Small intestine (tissue), 7 donors: ENCODE data around the gene ROCK2. TPM values are rescaled to one million over a fixed set of nuclear protein-coding genes. Genes with fewer than 3 reads are reported as not detected.
"Not testable (repeated sequence)": the region's sequence is repeated elsewhere in the genome, so short reads cannot be mapped to it uniquely, and the experiment has no call there.

Source experiments
- DNase-seq, 2 donors: peaks; one replicate each; pipeline versions ENCODE4 v3.0.0 to v3.0.0-alpha.2; 2013
- FAIRE-seq: peaks from 2 replicates; lab custom pipeline; 2012; peaks lifted over from hg19 to GRCh38; lab: Jason Lieb, UNC
- H3K27ac ChIP-seq, 3 donors: one replicate each; pipeline ENCODE4 v1.5.1; 2013; ENCODE audit warnings: low read length in 2 of 3, mild to moderate bottlenecking in 2 of 3, control low read depth in 1 of 3, inconsistent platforms in 1 of 3, low read depth in 1 of 3, moderate library complexity in 1 of 3
- H3K27me3 ChIP-seq, 3 donors: one replicate each; pipeline ENCODE4 v1.6.1; 2013; ENCODE audit warnings: low read length in 3 of 3, inconsistent platforms in 1 of 3; ENCODE audit not compliant: control insufficient read depth in 3 of 3, insufficient read depth in 3 of 3
- H3K36me3 ChIP-seq, 3 donors: one replicate each; pipeline ENCODE4 v1.6.1; 2013; ENCODE audit warnings: low read length in 3 of 3, inconsistent platforms in 1 of 3, low read depth in 1 of 3, mild to moderate bottlenecking in 1 of 3, moderate library complexity in 1 of 3; ENCODE audit not compliant: control insufficient read depth in 3 of 3, insufficient read depth in 2 of 3
- H3K4me1 ChIP-seq, 3 donors: one replicate each; pipeline ENCODE4 v1.6.1; 2013; ENCODE audit warnings: low read length in 2 of 3, inconsistent platforms in 1 of 3, low read depth in 1 of 3, mild to moderate bottlenecking in 1 of 3, moderate library complexity in 1 of 3; ENCODE audit not compliant: control insufficient read depth in 3 of 3, insufficient read depth in 2 of 3
- H3K4me3 ChIP-seq, 3 donors: one replicate each; pipeline ENCODE4 v1.5.1; 2013; ENCODE audit warnings: low read length in 3 of 3, control low read depth in 1 of 3, inconsistent platforms in 1 of 3, low read depth in 1 of 3, mild to moderate bottlenecking in 1 of 3, moderate library complexity in 1 of 3
- H3K9me3 ChIP-seq, 2 donors: one replicate each; pipeline ENCODE4 v1.6.1; 2013; ENCODE audit warnings: low read depth in 1 of 2, low read length in 1 of 2; ENCODE audit not compliant: control insufficient read depth in 2 of 2, insufficient read depth in 1 of 2
- WGBS, 3 donors: extraction: QIAGEN DNeasy Blood & Tissue Kit; methylation state at CpG; one replicate each; pipeline ENCODE4 v1.1.7; 2013; 5-methylcytosine and 5-hydroxymethylcytosine counted together
- polyA plus RNA-seq, 4 donors: library from polyadenylated mRNA; stranded (reverse) in 3 of 4; unstranded in 1 of 4; fragments of 200-250 nt in 3 of 4; fragments of 120-200 nt in 1 of 4; gene quantifications; one replicate each; pipeline versions ENCODE4 v1.2.1 to v1.2.3, GENCODE V29; 2013
- donor health status: healthy with polysubstance abuse.
- donor health status: control.
- donor health status: control.
- donor health status: Bipolar disorder and iron deficiency.
- donor health status: healthy.

ROCK2 gene
- polyA plus RNA-seq, 4 donors: 12.0 to 53.2 (median 16.0) TPM

DNA sequence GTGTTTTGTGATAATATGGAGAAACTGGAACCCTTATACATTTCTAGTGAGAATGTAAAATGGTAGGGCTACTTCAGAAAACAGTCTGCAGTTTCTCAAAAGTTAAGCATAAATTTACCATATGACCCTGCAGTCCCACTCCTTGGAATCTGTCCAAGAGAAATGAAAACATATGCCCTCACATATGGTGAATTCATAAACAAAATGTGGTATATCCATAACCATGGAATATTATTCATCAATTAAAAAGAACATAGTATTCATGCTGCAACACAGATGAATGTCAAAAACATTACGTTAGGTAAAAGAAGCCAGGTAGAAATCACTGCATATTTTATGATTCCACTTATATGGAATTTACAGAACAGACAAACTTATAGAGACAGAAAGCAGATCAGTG lies 11.8 kb downstream of the ROCK2 start:
- Histone ChIP-seq H3K9me3 (no peaks in the 10 kb centered on the region), H3K27me3 (no peaks in the 10 kb centered on the region), H3K4me1 (no peaks in the 10 kb centered on the region), H3K27ac (no peak overlapping the region), H3K36me3 (peaks cover 0 to 2% (median 0%) of the 10 kb centered on the region in 3 donors), H3K4me3 (no peak overlapping the region)
- DNase-seq: no peak
- FAIRE-seq: no peak
- WGBS, 3 donors: 96 to 98% (median 98%) methylated on average over 1 of the region's 1 CpG

DNA sequence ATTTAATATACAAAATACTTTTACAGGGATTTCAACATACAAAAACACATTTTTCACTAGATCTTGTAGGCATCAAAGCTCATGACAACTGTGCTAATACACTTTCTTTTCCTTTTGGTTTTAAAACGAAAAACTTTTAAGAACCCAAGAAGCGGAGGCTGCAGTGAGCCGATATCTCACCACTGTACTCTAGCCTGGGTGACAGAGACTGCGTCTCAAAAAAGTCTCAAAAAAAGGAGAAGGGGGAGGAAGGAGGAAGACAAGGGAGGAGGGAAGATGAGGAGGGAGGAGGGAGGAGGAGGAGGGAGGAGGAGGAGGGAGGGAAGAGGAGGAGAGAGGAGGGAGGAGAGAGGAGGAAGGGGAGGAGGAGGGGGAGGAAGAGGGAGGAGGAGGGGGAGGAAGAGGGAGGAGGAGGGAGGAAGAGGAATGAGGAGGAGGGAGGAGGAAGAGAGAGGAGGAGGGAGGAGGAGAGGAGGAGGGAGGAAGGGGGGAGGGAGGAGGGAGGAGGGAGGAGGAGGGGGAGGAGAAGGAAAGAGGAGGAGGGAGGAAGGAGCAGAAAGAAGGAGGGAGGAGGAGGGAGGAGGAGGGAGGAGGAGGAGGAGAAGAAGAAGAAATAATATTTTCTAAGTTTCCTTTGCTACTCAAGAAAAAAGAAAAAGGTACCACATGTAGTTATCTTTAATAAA lies 13.8 kb downstream of the ROCK2 start:
- Histone ChIP-seq H3K9me3 (no peaks in the 10 kb centered on the region), H3K27ac (no peak overlapping the region), H3K4me3 (no peak overlapping the region), H3K4me1 (peaks cover 0 to 7% (median 0%) of the 10 kb centered on the region in 3 donors), H3K36me3 (no peaks in the 10 kb centered on the region), H3K27me3 (no peaks in the 10 kb centered on the region)
- FAIRE-seq: no peak
- 35 to 39% (median 35%) methylated on average over 4 of the region's 4 CpGs for WGBS, 3 donors
- no peak for DNase-seq

DNA sequence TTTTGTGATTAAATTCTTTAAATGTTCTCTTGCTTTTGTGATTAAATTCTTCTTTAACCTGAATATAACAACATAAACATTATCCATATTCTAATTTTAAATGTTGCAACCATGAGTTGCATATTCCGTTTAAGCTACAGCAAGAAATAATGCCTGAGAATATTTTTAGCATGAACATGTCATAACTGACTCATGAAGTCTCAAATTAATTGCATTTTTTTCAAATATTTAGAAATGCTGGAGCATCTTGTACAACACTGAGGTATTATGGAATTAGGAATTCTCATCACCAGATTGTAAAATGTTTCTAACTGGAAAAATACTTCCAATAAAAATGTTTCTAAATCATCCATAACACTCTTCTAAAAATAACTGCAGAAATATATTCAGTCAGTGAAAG lies 14.7 kb downstream of the ROCK2 start:
- no peak for FAIRE-seq
- no peaks in the 10 kb centered on the region for H3K36me3 ChIP-seq
- WGBS, 3 donors: 34 to 56% (median 51%) methylated on average over 1 of the region's 1 CpG

DNA sequence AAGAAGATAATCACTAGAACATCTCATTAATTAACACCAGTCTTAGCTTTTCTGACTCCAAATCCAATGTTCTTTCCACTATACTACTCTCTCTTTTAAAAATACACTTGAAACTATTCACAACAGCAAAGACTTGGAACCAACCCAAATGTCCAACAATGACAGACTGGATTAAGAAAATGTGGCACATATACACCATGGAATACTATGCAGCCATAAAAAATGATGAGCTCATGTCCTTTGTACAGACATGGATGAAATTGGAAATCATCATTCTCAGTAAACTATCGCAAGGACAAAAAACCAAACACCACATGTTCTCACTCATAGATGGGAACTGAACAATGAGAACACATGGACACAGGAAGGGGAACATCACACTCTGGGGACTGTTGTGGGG lies 15.9 kb downstream of the ROCK2 start:
- not testable (repeated sequence) for H3K27ac ChIP-seq, H3K36me3 ChIP-seq, H3K4me1 ChIP-seq, H3K4me3 ChIP-seq, FAIRE-seq, H3K9me3 ChIP-seq, DNase-seq, H3K27me3 ChIP-seq
- WGBS, 3 donors: 67 to 100% (median 86%) methylated on average over 1 of the region's 1 CpG

More for the DNA sequence above, 14.7 kb downstream of the ROCK2 start:
- Histone ChIP-seq H3K4me1 (peaks cover 0 to 7% (median 0%) of the 10 kb centered on the region in 3 donors), H3K9me3 (no peaks in the 10 kb centered on the region), H3K4me3 (no peak overlapping the region), H3K27me3 (no peaks in the 10 kb centered on the region), H3K27ac (no peak overlapping the region)
- DNase-seq: no peak

DNA sequence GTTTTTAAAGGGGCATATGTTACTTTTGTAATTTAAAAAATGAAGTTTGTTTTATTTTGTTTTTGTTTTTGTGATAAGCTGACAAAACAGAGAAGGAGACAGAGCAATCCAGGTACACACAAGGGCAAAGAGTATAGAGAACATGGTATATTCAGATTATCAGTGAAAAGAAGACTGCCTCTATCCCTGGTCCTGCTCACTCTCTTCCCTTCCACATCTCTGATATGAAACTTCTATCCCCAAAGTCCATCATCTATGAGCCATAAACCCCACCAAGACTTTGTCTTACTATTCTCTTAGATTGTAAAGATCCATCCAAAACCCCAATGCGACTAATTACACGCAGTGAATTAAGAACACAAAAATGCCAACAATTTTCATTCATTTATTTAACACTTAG lies 16.6 kb downstream of the ROCK2 start:
- H3K4me1 ChIP-seq: peaks cover 0 to 7% (median 0%) of the 10 kb centered on the region in 3 donors
- H3K36me3 ChIP-seq: no peaks in the 10 kb centered on the region
- no peaks in the 10 kb centered on the region for H3K27me3 ChIP-seq
- H3K9me3 ChIP-seq: no peaks in the 10 kb centered on the region
- no peak for FAIRE-seq
- no peak overlapping the region for H3K4me3 ChIP-seq
- DNase-seq: no peak
- no peak overlapping the region for H3K27ac ChIP-seq
- WGBS, 3 donors: 67 to 80% (median 72%) methylated on average over 2 of the region's 2 CpGs

DNA sequence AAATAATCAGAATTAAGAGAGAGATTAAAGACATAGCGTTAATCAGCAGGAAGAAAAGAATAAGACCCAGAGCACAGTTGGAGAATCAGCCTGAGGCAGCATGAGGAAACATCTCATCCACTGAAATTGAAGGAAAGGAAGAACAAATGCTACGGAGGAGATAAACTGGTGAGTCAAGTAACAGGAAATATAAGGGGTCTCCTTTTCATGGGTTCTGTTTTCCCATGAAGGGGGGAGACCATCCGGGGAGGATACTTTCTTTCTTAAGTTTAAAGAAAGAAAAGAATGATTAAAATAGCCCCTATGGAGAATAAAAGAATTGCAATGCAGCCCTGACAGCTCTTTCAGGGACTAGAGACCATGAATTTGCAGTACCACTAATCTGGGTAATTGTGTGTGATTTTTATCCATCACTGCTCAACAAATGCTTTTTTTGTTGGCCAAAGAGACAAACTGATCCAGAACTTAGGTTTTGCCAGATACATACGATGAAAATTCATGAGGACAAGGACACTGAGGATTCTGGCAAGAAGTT lies 17.7 kb downstream of the ROCK2 start:
- H3K27me3 ChIP-seq: no peaks in the 10 kb centered on the region
- FAIRE-seq (no peak), DNase-seq (no peak)
- WGBS, 3 donors: 55 to 77% (median 76%) methylated on average over 4 of the region's 4 CpGs
- no peak overlapping the region for H3K27ac ChIP-seq
- no peaks in the 10 kb centered on the region for H3K9me3 ChIP-seq
- no peak overlapping the region for H3K4me3 ChIP-seq
- H3K4me1 ChIP-seq: peaks cover 0 to 7% (median 0%) of the 10 kb centered on the region in 3 donors
- no peaks in the 10 kb centered on the region for H3K36me3 ChIP-seq

DNA sequence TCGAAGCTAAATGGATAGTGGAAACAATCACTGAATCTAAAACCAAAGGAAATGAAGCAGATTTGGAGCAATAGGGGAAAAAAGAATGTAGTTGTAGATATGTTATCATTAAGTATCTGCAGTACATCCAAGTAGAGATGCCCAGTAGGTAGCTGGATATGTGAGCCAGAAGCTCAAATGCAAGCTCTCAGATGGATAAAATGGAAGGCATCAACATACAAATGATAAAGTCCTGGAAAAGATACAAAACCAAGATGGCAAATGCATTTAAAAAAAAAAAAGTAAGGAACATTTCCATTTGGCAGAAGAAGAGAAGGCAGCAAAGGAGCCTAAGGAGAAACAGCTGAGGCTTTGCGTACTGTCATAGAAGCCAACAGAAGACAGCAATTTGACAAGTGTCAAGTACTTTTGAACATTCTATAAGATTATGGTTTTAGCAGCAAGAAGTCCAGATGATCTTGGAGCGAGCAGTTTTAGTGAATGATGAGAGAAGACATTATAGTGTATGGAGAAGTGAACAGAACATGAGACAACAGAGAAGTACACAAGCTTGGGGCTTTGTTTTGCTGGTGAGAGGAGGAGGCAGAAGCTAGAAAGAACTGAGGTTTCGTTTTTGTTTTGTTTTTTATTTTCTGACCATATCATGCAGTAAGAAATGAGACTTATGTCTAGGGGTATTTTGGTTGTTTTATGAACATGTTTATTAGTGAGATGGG lies 18.3 kb downstream of the ROCK2 start:
- WGBS, 3 donors: 54 to 66% (median 65%) methylated on average over 4 of the region's 4 CpGs
- Histone ChIP-seq H3K9me3 (no peaks in the 10 kb centered on the region), H3K4me1 (peaks cover 0 to 7% (median 0%) of the 10 kb centered on the region in 3 donors), H3K36me3 (no peaks in the 10 kb centered on the region), H3K27me3 (no peaks in the 10 kb centered on the region), H3K27ac (no peak overlapping the region), H3K4me3 (no peak overlapping the region)
- FAIRE-seq: no peak
- DNase-seq: no peak

DNA sequence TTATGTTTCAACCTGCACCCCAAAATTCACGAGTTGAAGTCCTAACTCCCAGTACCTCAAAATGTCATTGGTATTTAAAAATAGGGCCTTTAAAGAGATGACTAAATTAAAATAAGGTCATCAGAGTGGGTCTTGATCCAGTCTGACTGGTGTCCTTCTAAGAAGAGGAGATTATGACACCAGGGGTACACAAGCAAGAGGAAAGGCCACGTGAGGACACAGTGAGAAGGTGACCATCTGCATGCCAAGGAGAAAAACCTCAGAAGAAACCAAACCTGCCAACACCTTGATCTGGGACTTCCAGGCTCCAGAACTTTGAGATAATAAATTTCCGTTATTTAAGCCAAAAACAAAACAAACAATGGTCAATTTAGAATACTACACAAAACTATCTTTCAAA lies 22.6 kb downstream of the ROCK2 start:
- no peak for DNase-seq
- no peak for FAIRE-seq
- Histone ChIP-seq H3K36me3 (no peaks in the 10 kb centered on the region), H3K4me3 (no peak overlapping the region), H3K9me3 (no peaks in the 10 kb centered on the region), H3K27ac (no peak overlapping the region), H3K4me1 (peaks cover 0 to 7% (median 0%) of the 10 kb centered on the region in 3 donors), H3K27me3 (no peaks in the 10 kb centered on the region)
- 82 to 90% (median 87%) methylated on average over 3 of the region's 3 CpGs for WGBS, 3 donors
